ENCODE results near the gene CHAC2.

DNA sequence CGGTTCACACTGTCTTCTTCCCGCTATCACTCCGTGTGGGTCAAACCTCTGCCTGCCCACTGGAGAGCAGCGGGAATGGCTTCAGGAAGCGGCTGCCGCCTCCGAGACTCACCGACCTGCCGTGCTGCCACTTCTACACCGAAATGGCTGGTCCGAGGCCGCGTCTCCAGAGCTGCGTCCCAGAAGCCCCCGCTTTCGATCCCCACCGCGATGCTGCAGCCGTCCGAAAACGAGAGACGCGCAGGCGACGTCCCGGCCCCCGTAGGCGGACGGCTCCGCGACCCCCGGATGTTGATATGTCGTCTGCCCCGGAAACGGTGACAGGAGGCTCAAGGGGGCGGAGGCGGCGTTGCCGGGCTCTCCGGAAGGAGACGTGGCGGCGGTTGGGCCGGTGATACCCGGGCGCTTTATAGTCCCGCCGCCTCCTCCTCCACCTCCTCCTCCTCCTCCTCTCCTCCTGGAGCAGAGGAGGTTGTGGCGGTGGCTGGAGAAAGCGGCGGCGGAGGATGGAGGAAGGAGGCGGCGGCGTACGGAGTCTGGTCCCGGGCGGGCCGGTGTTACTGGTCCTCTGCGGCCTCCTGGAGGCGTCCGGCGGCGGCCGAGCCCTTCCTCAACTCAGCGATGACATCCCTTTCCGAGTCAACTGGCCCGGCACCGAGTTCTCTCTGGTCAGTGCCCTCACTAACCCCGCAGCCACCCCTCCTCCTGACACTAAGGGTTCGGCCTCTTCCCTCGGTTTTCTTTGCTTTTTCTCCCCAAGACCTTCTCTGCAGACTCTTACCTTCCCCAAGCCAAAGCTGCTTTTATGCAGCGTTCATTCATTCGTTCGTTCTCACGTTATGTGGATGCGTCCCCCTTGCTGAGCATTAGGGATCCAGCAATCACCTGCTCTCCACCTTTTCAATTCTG is 19.4 kb downstream of the CHAC2 start, which contains the start of the genes ASB3 and ERLEC1:
- TF ChIP-seq, protein P1, sequence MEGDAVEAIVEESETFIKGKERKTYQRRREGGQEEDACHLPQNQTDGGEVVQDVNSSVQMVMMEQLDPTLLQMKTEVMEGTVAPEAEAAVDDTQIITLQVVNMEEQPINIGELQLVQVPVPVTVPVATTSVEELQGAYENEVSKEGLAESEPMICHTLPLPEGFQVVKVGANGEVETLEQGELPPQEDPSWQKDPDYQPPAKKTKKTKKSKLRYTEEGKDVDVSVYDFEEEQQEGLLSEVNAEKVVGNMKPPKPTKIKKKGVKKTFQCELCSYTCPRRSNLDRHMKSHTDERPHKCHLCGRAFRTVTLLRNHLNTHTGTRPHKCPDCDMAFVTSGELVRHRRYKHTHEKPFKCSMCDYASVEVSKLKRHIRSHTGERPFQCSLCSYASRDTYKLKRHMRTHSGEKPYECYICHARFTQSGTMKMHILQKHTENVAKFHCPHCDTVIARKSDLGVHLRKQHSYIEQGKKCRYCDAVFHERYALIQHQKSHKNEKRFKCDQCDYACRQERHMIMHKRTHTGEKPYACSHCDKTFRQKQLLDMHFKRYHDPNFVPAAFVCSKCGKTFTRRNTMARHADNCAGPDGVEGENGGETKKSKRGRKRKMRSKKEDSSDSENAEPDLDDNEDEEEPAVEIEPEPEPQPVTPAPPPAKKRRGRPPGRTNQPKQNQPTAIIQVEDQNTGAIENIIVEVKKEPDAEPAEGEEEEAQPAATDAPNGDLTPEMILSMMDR (IDR thresholded peaks at IDR 0.05): peak in 1 of 6 experiments; percentile 3
- peak in 1 of 2 donors; percentile 72 for TF ChIP-seq POLR2A (IDR thresholded peaks at IDR 0.05)
